GM23338 (cell line): ENCODE measurements around the gene CAPG. TPM values are rescaled to one million over a fixed set of nuclear protein-coding genes. Genes with fewer than 3 reads are reported as not detected.

Experiments used
- ATAC-seq: fragments of 200-7000 bp; cut with Tn5 transposase; 3 replicates; pipeline ENCODE4 v1.9.1; 2020
- DNase-seq: peaks from one replicate; pipeline ENCODE4 v3.0.0-alpha.2; 2015; ENCODE audit warnings: low spot score
- H2AFZ ChIP-seq: fragments of 200-600 bp; sonication (generic); 2 replicates; pipeline ENCODE4 v1.8.0; 2016; ENCODE audit warnings: antibody characterized with exemption, mild to moderate bottlenecking, moderate library complexity
- H3F3A ChIP-seq: fragments of 200-600 bp; sonication (generic); replicated peaks from 2 replicates; pipeline ENCODE4 v1.8.0; 2017; ENCODE audit warnings: antibody characterized with exemption, mixed run types, low read depth
- H3K27ac ChIP-seq: fragments of 200-600 bp; sonication (generic); 2 replicates; pipeline ENCODE4 v1.6.1; 2016; ENCODE audit warnings: low read depth
- H3K27me3 ChIP-seq: fragments of 200-600 bp; sonication (generic); 2 replicates; pipeline ENCODE4 v1.8.0; 2016; ENCODE audit warnings: mild to moderate bottlenecking, mixed run types, moderate library complexity; ENCODE audit not compliant: insufficient read depth
- H3K36me3 ChIP-seq: fragments of 200-600 bp; sonication (generic); 2 replicates; pipeline ENCODE4 v1.8.0; 2016; ENCODE audit warnings: mild to moderate bottlenecking; ENCODE audit not compliant: insufficient read depth
- H3K4me1 ChIP-seq: fragments of 200-600 bp; sonication (generic); 2 replicates; pipeline ENCODE4 v1.8.0; 2016; ENCODE audit warnings: mild to moderate bottlenecking, moderate library complexity; ENCODE audit not compliant: insufficient read depth
- H3K4me2 ChIP-seq: fragments of 200-600 bp; sonication (generic); 2 replicates; pipeline ENCODE4 v1.7.1; 2017; ENCODE audit warnings: mixed run types
- H3K4me3 ChIP-seq: fragments of 200-600 bp; sonication (generic); 2 replicates; pipeline ENCODE4 v1.6.1; 2016; ENCODE audit warnings: mixed run types
- H3K79me2 ChIP-seq: fragments of 200-600 bp; sonication (generic); replicated peaks from 2 replicates; pipeline ENCODE4 v1.8.0; 2017; ENCODE audit warnings: mild to moderate bottlenecking; ENCODE audit not compliant: insufficient read depth
- H3K9me2 ChIP-seq: fragments of 200-600 bp; sonication (generic); 2 replicates; pipeline ENCODE4 v1.8.0; 2017; ENCODE audit not compliant: insufficient read depth
- H4K20me1 ChIP-seq: fragments of 200-600 bp; sonication (generic); replicated peaks from 2 replicates; pipeline ENCODE4 v1.8.0; 2017; ENCODE audit warnings: mild to moderate bottlenecking; ENCODE audit not compliant: insufficient read depth
- H3K27ac Mint-ChIP-seq: 2 replicates; pipeline ENCODE4 v1.8.0; 2020; ENCODE audit warnings: inconsistent platforms, mild to moderate bottlenecking, moderate library complexity, mixed read lengths
- H3K27me3 Mint-ChIP-seq: 3 replicates; pipeline ENCODE4 v1.8.0; 2022; ENCODE audit warnings: low read depth, mild to moderate bottlenecking, moderate library complexity, mixed read lengths, inconsistent platforms; ENCODE audit not compliant: insufficient read depth, poor library complexity
- H3K36me3 Mint-ChIP-seq: 3 replicates; pipeline ENCODE4 v1.8.0; 2021; ENCODE audit warnings: low read depth, mild to moderate bottlenecking, inconsistent platforms, moderate library complexity, mixed read lengths
- H3K4me1 Mint-ChIP-seq: 3 replicates; pipeline ENCODE4 v1.8.0; 2020; ENCODE audit warnings: mild to moderate bottlenecking, inconsistent platforms, mixed read lengths
- H3K4me3 Mint-ChIP-seq: 3 replicates; pipeline ENCODE4 v1.8.0; 2021; ENCODE audit warnings: moderate library complexity, mild to moderate bottlenecking, inconsistent platforms, mixed read lengths
- H3K9me3 Mint-ChIP-seq: 3 replicates; pipeline ENCODE4 v1.8.0; 2020; ENCODE audit warnings: moderate library complexity, mild to moderate bottlenecking, inconsistent platforms, mixed read lengths
- CREB1 ChIP-seq: fragments of 250-450 bp; sonication (Bioruptor Pico); IDR thresholded peaks from 2 replicates; pipeline ENCODE4 v1.5.0; 2020; ENCODE audit warnings: low read depth, mild to moderate bottlenecking, moderate library complexity
- ETS1 ChIP-seq: IDR thresholded peaks from 2 replicates; pipeline ENCODE4 v1.6.1; 2016; ENCODE audit warnings: antibody characterized with exemption
- JUNB ChIP-seq: IDR thresholded peaks from one replicate; pipeline ENCODE4 v1.6.1; 2016; ENCODE audit warnings: antibody characterized with exemption; ENCODE audit not compliant: unreplicated experiment
- REST ChIP-seq: IDR thresholded peaks from one replicate; pipeline ENCODE4 v1.6.1; 2018; ENCODE audit warnings: antibody characterized with exemption; ENCODE audit not compliant: unreplicated experiment
- STAT1 ChIP-seq: IDR thresholded peaks from one replicate; pipeline ENCODE4 v1.6.1; 2016; ENCODE audit warnings: antibody characterized with exemption; ENCODE audit not compliant: unreplicated experiment
- ZNF114 ChIP-seq: fragments of 250-450 bp; sonication (Bioruptor Pico); IDR thresholded peaks from 2 replicates; pipeline ENCODE4 v1.5.0; 2020; ENCODE audit warnings: mild to moderate bottlenecking, moderate library complexity
- ZNF331 ChIP-seq: fragments of 250-450 bp; sonication (Bioruptor Pico); IDR thresholded peaks from 2 replicates; pipeline ENCODE4 v1.5.0; 2020; ENCODE audit warnings: low read depth, mild to moderate bottlenecking, moderate library complexity
- ZNF462 ChIP-seq: fragments of 250-450 bp; sonication (Bioruptor Pico); IDR thresholded peaks from 2 replicates; pipeline ENCODE4 v1.5.0; 2020; ENCODE audit warnings: mild to moderate bottlenecking, moderate library complexity
- polyA plus RNA-seq: library from polyadenylated mRNA; unstranded; fragments of >200 nt; fragmentation: Nextera tagmentation; extraction: Ambion mirVana; gene quantifications from 2 replicates; pipeline ENCODE4 v1.2.1, GENCODE V29; 2016
- total RNA-seq: library from RNA; depleted of rRNA; stranded (reverse); fragments of >200 nt; shearing (Covaris generic); gene quantifications from 2 replicates; pipeline ENCODE4 v1.2.3, GENCODE V29; 2014

The CAPG gene
- total and polyA plus RNA-seq, 2 experiments from 2014 or later: 88.7 to 104 TPM

DNA sequence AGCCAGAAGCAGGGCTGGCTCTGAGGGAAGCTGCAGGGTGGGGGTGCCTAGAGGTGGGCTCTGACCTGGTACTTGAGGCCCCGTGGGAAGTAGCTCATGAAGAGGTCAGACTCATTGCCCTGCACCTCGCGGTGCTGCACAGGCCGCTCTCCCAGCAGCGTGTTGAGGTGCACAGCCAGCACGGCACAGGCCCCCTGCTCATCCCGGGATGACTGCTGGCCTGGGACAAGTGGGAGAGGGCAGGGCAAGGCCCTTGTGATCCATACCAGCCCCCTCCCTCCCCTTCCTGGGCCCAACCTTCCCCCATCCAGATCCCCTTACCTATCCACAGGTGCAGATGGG is 8.7 kb downstream of the CAPG start (continued):
- TF ChIP-seq REST (no peak), CREB1 (CRISPR knock-in tag) (no peak)

DNA sequence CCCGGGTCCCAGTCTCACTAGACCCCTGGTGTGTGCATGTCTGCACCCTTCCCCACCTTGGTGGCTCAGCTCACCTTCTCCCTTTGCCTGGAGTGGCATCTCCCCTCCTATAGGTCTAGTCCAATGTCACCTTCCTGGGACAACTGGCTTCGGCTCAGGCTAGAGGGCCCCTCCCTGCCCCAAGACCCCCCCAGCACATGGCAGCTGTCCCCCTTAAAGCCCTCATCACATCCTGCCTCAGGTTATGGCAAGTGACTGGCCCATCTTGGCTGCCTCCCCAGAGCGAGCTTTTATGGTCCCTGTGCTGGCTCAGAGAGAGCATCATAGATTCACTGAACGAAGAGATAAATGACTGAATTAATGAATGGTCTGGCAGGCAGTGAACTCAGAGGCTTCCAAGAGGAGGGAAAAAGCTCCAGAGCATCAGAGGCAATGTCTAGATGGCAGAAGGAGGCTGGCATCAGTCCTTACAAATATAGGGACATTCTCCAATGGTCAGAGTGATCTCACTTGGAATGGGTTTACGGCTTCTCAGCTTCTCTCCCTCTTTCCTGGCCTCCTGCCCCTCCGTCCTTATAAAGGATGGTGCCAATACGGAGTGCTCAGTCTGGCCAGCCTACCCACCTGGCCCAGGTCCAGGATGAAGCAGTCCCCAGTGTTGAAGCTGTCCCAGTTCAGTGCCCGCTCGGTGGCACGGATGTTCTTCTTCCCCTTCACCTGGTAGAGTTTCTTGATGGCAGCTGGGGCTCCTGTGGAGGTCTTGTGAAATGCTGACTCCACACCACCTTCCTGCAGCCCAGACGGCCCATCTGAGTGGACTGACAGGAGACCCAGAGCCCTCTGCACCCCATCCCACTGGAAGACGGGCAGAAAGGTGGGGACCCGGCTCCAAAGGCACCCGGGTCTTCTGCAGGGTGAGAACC is 9.4 kb downstream of the CAPG start:
- ATAC-seq (no peak), DNase-seq (no peak)
- H3K79me2 ChIP-seq: peaks cover 9% of the 10 kb centered on the region
- H3K4me3 ChIP-seq: no peak overlapping the region
- no peaks in the 10 kb centered on the region for H3K27me3 ChIP-seq
- Mint-ChIP-seq H3K36me3 (peaks cover 16% of the 10 kb centered on the region), H3K27ac (no peak overlapping the region), H3K4me3 (no peak overlapping the region), H3K4me1 (peaks cover 9% of the 10 kb centered on the region), H3K27me3 (peaks cover 6% of the 10 kb centered on the region), H3K9me3 (peaks cover 13% of the 10 kb centered on the region)
- no peak overlapping the region for H3K27ac ChIP-seq
- H3K4me2 ChIP-seq: no peak overlapping the region
- H3K9me2 ChIP-seq: no peaks in the 10 kb centered on the region
- H4K20me1 ChIP-seq: no peaks in the 10 kb centered on the region
- H3K4me1 ChIP-seq: peaks cover 6% of the 10 kb centered on the region; the same call in 1 of the 2 replicates
- H3F3A ChIP-seq: peaks cover 7% of the 10 kb centered on the region; the same call in 1 of the 2 replicates
- no peak overlapping the region for H2AFZ ChIP-seq
- peaks cover 8% of the 10 kb centered on the region for H3K36me3 ChIP-seq
- TF ChIP-seq ZNF462 (no peak), STAT1 (no peak), ZNF331 (CRISPR knock-in tag) (no peak), ETS1 (no peak), ZNF114 (no peak), JUNB (no peak), REST (no peak)
